GM18858 (cell line): ENCODE measurements around the gene RAB14.
"Not testable (repeated sequence)": the region's sequence is repeated elsewhere in the genome, so short reads cannot be mapped to it uniquely, and the experiment has no call there.

Source experiments
- ATAC-seq: cut with Tn5 transposase; IDR thresholded peaks from one replicate; pipeline ENCODE4 v1.9.1; 2021; ENCODE audit not compliant: unreplicated experiment

The RAB14 gene

GRCh38 chr9:121169094-121169601 is 32.5 kb downstream of the RAB14 start:
- no peak for ATAC-seq

GRCh38 chr9:121168052-121168451 is 33.6 kb downstream of the RAB14 start:
- ATAC-seq, result no peak

- ATAC-seq, result no peak
These were observed 41.6 kb downstream of the RAB14 start for GRCh38 chr9:121160025-121160424.

- no peak for ATAC-seq
These were observed 43.7 kb downstream of the RAB14 start for GRCh38 chr9:121157939-121158338.

GRCh38 chr9:121156263-121156731 is 45.4 kb downstream of the RAB14 start:
- peak; percentile 72 for ATAC-seq

GRCh38 chr9:121154782-121155181 is 46.9 kb downstream of the RAB14 start:
- ATAC-seq, result no peak

- ATAC-seq, result no peak
These were observed 48.0 kb downstream of the RAB14 start for GRCh38 chr9:121153642-121154041.

- ATAC-seq, result no peak
These were observed 51.5 kb downstream of the RAB14 start for GRCh38 chr9:121150188-121150587.

- no peak for ATAC-seq
These were observed 57.2 kb downstream of the RAB14 start for GRCh38 chr9:121144482-121144881.

GRCh38 chr9:121143771-121144170 is 57.9 kb downstream of the RAB14 start:
- ATAC-seq, result no peak

GRCh38 chr9:121141706-121142105 is 60.0 kb downstream of the RAB14 start:
- ATAC-seq, result no peak

GRCh38 chr9:121141306-121141705 is 60.4 kb downstream of the RAB14 start:
- no peak for ATAC-seq

- ATAC-seq, result no peak
These were observed 61.5 kb downstream of the RAB14 start for GRCh38 chr9:121140162-121140561.

GRCh38 chr9:121138973-121139372 is 62.7 kb downstream of the RAB14 start:
- no peak for ATAC-seq

- no peak for ATAC-seq
These were observed 63.1 kb downstream of the RAB14 start for GRCh38 chr9:121138561-121138960.

- no peak for ATAC-seq
These were observed 66.0 kb downstream of the RAB14 start for GRCh38 chr9:121135642-121136041.

- no peak for ATAC-seq
These were observed 68.4 kb downstream of the RAB14 start for GRCh38 chr9:121133104-121133816.

GRCh38 chr9:121129384-121129783 is 72.3 kb downstream of the RAB14 start:
- ATAC-seq, result not testable (repeated sequence)
